HepG2 (cell line): Measurements from ENCODE around the gene FKBP1A.

Source experiments
- EED ChIP-seq: sonication (generic); formaldehyde crosslinking; IDR thresholded peaks from 2 replicates; pipeline ENCODE4 v1.5.0; 2020; ENCODE audit warnings: mild to moderate bottlenecking, missing genetic modification reagents
- NR2C2 ChIP-seq: sonication (generic); formaldehyde crosslinking; IDR thresholded peaks from 2 replicates; pipeline ENCODE4 v1.4.0; 2020; ENCODE audit warnings: missing genetic modification reagents, mild to moderate bottlenecking, moderate library complexity, borderline replicate concordance
- PHF20 ChIP-seq: sonication (generic); formaldehyde crosslinking; IDR thresholded peaks from 2 replicates; pipeline ENCODE4 v1.5.0; 2020; ENCODE audit warnings: mild to moderate bottlenecking, missing genetic modification reagents
- POLR2A ChIP-seq, 2 experiments: IDR thresholded peaks; 2 replicates each; pipeline ENCODE4 v1.6.1; 2011; ENCODE audit warnings: low read depth in 2 of 2, low read length in 2 of 2, mild to moderate bottlenecking in 1 of 2, moderate library complexity in 1 of 2; ENCODE audit not compliant: insufficient read depth in 1 of 2
- RNF2 ChIP-seq: fragments of 450-650 bp; conservative IDR thresholded peaks from 2 replicates; pipeline ENCODE4 v1.6.1; 2016; ENCODE audit warnings: low read depth
- SP140L ChIP-seq: sonication (generic); formaldehyde crosslinking; IDR thresholded peaks from 2 replicates; pipeline ENCODE4 v1.4.0; 2020; ENCODE audit warnings: missing genetic modification reagents, borderline replicate concordance
- TCF12 ChIP-seq, 2 experiments: fragments of 450-650 bp in 1 of 2; sonication (generic) in 1 of 2; formaldehyde crosslinking in 1 of 2; IDR thresholded peaks; 2 replicates each; pipeline versions ENCODE4 v1.6.1 to v1.8.0; 2017 to 2022; ENCODE audit warnings: antibody characterized with exemption in 1 of 2, mild to moderate bottlenecking in 1 of 2, missing genetic modification reagents in 1 of 2, moderate library complexity in 1 of 2
- ZNF10 ChIP-seq: sonication (generic); formaldehyde crosslinking; IDR thresholded peaks from 2 replicates; pipeline ENCODE4 v1.4.0; 2020; ENCODE audit warnings: mild to moderate bottlenecking, low read depth, missing genetic modification reagents, borderline replicate concordance
- ZNF430 ChIP-seq: sonication (generic); formaldehyde crosslinking; IDR thresholded peaks from 2 replicates; pipeline ENCODE4 v1.9.0; 2021; ENCODE audit warnings: mild to moderate bottlenecking, missing genetic modification reagents
- TF ChIP-seq, protein P1 (sequence below), 2 experiments: fragments of 450-650 bp in 1 of 2; sonication (generic) in 1 of 2; formaldehyde crosslinking in 1 of 2; IDR thresholded peaks; 2 replicates each; pipeline versions ENCODE4 v1.6.1 to v1.8.0; 2016 to 2022; ENCODE audit warnings: antibody characterized with exemption in 1 of 2, mild to moderate bottlenecking in 1 of 2, missing genetic modification reagents in 1 of 2
- TF ChIP-seq, protein P2 (sequence below), 2 experiments: sonication (generic) in 1 of 2; formaldehyde crosslinking in 1 of 2; IDR thresholded peaks; 2 replicates each; pipeline versions ENCODE4 v1.4.0 to v1.6.1; 2018 to 2020; ENCODE audit warnings: missing genetic modification reagents in 2 of 2, borderline replicate concordance in 1 of 2, low read depth in 1 of 2, mild to moderate bottlenecking in 1 of 2, missing biosample characterization in 1 of 2
- TF ChIP-seq, protein P3 (sequence below): sonication (generic); formaldehyde crosslinking; IDR thresholded peaks from 2 replicates; pipeline ENCODE4 v1.4.0; 2020; ENCODE audit warnings: missing genetic modification reagents, borderline replicate concordance
- TF ChIP-seq, protein P4 (sequence below): sonication (generic); formaldehyde crosslinking; IDR thresholded peaks from 2 replicates; pipeline ENCODE4 v1.4.0; 2020; ENCODE audit warnings: missing genetic modification reagents

DNA sequence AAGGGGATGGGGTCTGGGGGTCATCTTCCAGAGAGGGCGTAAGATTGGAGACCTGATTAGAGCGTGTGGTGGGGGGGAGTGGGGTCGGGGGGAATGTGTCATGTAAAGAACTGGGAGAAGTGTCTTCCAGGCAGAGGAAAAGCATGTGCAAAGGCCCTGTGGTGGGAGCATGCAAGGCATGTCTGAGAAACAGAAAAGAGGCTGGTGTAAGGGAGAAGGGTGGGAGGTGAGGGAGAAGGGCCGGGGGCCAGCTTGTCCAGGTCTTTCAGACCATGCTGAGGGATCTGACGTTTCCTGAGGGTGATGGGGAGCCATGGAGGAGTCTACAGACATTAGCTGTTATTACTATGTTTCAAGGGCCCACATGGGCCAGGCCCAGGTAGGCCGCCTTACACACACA is 30.4 kb upstream of the FKBP1A start:
- TF ChIP-seq RNF2 = no peak
- no peak for TF ChIP-seq PHF20 (CRISPR knock-in tag)
- no peak for TF ChIP-seq EED
- TF ChIP-seq POLR2A (IDR thresholded peaks at IDR 0.05; ENCODE audit: insufficient read depth in 1 of 2, low read depth in 2 of 2, low read length in 2 of 2) = no peak
- TF ChIP-seq, protein P1, sequence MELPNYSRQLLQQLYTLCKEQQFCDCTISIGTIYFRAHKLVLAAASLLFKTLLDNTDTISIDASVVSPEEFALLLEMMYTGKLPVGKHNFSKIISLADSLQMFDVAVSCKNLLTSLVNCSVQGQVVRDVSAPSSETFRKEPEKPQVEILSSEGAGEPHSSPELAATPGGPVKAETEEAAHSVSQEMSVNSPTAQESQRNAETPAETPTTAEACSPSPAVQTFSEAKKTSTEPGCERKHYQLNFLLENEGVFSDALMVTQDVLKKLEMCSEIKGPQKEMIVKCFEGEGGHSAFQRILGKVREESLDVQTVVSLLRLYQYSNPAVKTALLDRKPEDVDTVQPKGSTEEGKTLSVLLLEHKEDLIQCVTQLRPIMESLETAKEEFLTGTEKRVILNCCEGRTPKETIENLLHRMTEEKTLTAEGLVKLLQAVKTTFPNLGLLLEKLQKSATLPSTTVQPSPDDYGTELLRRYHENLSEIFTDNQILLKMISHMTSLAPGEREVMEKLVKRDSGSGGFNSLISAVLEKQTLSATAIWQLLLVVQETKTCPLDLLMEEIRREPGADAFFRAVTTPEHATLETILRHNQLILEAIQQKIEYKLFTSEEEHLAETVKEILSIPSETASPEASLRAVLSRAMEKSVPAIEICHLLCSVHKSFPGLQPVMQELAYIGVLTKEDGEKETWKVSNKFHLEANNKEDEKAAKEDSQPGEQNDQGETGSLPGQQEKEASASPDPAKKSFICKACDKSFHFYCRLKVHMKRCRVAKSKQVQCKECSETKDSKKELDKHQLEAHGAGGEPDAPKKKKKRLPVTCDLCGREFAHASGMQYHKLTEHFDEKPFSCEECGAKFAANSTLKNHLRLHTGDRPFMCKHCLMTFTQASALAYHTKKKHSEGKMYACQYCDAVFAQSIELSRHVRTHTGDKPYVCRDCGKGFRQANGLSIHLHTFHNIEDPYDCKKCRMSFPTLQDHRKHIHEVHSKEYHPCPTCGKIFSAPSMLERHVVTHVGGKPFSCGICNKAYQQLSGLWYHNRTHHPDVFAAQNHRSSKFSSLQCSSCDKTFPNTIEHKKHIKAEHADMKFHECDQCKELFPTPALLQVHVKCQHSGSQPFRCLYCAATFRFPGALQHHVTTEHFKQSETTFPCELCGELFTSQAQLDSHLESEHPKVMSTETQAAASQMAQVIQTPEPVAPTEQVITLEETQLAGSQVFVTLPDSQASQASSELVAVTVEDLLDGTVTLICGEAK (IDR thresholded peaks at IDR 0.05) = no peak
- TF ChIP-seq, protein P1 (CRISPR knock-in tag; IDR thresholded peaks at IDR 0.05) = no peak
- no peak for TF ChIP-seq NR2C2
- TF ChIP-seq TCF12 (IDR thresholded peaks at IDR 0.05) = no peak
- no peak for TF ChIP-seq TCF12 (CRISPR knock-in tag; IDR thresholded peaks at IDR 0.05)
- TF ChIP-seq ZNF10 = no peak
- TF ChIP-seq, protein P2, sequence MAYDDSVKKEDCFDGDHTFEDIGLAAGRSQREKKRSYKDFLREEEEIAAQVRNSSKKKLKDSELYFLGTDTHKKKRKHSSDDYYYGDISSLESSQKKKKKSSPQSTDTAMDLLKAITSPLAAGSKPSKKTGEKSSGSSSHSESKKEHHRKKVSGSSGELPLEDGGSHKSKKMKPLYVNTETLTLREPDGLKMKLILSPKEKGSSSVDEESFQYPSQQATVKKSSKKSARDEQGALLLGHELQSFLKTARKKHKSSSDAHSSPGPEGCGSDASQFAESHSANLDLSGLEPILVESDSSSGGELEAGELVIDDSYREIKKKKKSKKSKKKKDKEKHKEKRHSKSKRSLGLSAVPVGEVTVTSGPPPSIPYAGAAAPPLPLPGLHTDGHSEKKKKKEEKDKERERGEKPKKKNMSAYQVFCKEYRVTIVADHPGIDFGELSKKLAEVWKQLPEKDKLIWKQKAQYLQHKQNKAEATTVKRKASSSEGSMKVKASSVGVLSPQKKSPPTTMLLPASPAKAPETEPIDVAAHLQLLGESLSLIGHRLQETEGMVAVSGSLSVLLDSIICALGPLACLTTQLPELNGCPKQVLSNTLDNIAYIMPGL (CRISPR knock-in tag; IDR thresholded peaks at IDR 0.05; ENCODE audit: borderline replicate concordance in 1 of 2, low read depth in 1 of 2) = no peak
- TF ChIP-seq, protein P3, sequence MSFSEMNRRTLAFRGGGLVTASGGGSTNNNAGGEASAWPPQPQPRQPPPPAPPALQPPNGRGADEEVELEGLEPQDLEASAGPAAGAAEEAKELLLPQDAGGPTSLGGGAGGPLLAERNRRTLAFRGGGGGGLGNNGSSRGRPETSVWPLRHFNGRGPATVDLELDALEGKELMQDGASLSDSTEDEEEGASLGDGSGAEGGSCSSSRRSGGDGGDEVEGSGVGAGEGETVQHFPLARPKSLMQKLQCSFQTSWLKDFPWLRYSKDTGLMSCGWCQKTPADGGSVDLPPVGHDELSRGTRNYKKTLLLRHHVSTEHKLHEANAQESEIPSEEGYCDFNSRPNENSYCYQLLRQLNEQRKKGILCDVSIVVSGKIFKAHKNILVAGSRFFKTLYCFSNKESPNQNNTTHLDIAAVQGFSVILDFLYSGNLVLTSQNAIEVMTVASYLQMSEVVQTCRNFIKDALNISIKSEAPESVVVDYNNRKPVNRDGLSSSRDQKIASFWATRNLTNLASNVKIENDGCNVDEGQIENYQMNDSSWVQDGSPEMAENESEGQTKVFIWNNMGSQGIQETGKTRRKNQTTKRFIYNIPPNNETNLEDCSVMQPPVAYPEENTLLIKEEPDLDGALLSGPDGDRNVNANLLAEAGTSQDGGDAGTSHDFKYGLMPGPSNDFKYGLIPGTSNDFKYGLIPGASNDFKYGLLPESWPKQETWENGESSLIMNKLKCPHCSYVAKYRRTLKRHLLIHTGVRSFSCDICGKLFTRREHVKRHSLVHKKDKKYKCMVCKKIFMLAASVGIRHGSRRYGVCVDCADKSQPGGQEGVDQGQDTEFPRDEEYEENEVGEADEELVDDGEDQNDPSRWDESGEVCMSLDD (CRISPR knock-in tag) = no peak
- TF ChIP-seq ZNF430 (CRISPR knock-in tag) = no peak
- TF ChIP-seq SP140L (CRISPR knock-in tag) = no peak
- TF ChIP-seq, protein P4, sequence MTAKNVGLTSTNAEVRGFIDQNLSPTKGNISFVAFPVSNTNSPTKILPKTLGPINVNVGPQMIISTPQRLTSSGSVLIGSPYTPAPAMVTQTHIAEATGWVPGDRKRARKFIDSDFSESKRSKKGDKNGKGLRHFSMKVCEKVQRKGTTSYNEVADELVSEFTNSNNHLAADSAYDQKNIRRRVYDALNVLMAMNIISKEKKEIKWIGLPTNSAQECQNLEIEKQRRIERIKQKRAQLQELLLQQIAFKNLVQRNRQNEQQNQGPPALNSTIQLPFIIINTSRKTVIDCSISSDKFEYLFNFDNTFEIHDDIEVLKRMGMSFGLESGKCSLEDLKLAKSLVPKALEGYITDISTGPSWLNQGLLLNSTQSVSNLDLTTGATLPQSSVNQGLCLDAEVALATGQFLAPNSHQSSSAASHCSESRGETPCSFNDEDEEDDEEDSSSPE = no peak
